AG09309 (cell line): ENCODE measurements around the gene TMEM198.
A peak's percentile ranks its signal among the peaks of the same experiment; 100 is the strongest.

Experiments used
- DNase-seq: peaks from one replicate; pipeline ENCODE4 v3.0.0-alpha.2; 2010; ENCODE audit warnings: low read depth
- H3K4me3 ChIP-seq: 2 replicates; pipeline ENCODE4 v1.5.1; 2011; ENCODE audit warnings: mild to moderate bottlenecking, low read depth, low read length, moderate library complexity; ENCODE audit not compliant: control insufficient read depth
- TF ChIP-seq, protein P1 (sequence below): IDR thresholded peaks from 2 replicates; pipeline ENCODE4 v1.5.1; 2011; ENCODE audit warnings: mild to moderate bottlenecking, low read depth, low read length, inconsistent platforms; ENCODE audit not compliant: insufficient read depth, control insufficient read depth; ENCODE audit errors: missing control alignments

The TMEM198 gene

DNA sequence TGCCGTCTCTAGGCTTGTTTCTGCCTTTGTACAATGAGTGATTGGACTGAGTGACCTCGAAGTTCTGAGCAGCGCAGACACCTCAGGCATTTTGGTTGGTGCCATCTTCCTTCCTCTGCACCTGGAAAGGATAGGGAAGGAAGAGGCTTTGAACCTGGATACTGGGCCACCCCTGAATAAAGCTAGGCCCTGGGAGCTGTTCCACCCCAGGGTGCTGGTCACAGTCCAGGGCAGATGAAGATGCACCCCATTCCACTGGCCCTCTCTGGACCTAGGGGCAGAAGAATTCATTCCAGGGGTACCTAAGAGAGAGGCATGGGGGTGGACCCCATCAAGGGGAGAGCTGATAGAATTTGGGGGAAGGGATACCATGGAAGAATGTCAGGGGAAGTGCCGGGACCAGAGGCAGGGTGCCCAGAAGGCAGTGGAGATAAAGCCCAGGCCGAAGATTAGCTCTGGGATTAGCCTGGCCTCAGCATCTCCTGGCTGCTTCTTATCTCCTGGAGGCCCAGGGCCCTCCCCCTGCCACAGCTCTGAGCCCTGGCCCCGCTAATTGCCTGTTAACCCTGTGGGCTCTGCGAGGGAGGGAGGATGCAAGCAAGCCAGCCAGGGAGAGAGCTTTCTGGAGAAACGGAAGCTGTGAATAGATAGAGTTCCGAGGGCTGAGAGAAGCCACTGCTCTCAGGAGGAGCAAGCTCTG, 18.1 kb upstream of the TMEM198 start:
- H3K4me3 ChIP-seq: no peak overlapping the region
- DNase-seq: no peak
- TF ChIP-seq, protein P1, sequence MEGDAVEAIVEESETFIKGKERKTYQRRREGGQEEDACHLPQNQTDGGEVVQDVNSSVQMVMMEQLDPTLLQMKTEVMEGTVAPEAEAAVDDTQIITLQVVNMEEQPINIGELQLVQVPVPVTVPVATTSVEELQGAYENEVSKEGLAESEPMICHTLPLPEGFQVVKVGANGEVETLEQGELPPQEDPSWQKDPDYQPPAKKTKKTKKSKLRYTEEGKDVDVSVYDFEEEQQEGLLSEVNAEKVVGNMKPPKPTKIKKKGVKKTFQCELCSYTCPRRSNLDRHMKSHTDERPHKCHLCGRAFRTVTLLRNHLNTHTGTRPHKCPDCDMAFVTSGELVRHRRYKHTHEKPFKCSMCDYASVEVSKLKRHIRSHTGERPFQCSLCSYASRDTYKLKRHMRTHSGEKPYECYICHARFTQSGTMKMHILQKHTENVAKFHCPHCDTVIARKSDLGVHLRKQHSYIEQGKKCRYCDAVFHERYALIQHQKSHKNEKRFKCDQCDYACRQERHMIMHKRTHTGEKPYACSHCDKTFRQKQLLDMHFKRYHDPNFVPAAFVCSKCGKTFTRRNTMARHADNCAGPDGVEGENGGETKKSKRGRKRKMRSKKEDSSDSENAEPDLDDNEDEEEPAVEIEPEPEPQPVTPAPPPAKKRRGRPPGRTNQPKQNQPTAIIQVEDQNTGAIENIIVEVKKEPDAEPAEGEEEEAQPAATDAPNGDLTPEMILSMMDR: no peak

DNA sequence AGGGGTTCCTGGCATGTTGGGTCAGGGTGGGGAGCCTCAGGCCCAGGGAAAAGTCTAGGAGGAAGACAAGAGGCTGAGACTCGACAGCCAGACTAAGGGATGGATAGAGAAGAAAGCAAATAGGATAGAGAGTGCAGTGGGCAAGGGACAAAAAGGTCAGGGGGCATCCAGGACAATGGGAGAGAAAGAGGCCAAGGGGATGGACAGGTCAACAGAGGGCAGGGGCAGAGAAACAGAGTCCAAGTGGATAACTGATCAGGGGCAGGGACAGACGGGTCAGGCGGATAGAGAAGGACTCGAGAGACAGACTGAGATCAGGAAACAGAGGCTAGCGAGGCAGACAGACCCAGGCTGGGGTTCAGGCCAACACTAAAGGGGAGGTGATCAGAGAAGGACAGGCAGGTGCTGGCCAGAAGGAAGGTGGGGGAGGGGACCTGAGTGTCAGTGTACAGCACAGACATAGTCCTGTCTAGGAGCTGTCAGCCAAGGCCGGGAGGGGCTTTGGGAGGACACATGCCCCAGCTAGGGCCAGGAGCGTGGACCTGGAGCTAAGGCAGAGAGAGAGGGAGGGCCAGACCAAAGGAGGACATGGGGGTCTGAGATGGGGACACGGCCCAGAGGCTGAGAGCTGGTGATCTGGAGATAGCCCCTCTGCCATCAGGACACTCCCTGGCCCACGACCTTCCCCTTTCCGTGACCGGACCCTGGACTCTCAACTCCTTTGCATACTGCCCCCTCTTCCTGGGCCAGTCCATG, 17.3 kb upstream of the TMEM198 start:
- DNase-seq: no peak
- no peak overlapping the region for H3K4me3 ChIP-seq
- TF ChIP-seq, protein P1: no peak

DNA sequence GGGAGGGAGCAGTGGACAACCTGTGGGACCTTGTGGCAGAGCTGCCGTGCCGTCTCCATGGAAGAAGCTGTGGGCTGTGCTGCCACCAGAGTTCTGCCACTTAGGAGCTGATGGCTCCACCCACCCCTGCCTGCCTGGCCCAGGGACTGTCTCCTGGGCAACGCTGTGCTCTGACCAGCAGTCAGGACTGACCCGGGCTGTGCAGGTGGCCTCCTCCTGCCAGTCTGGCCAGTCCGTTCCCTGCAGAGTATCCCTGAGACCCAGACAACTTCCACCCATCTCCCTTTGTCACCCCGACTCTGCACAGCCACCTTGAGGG, 16.8 kb upstream of the TMEM198 start:
- H3K4me3 ChIP-seq: no peak overlapping the region
- TF ChIP-seq, protein P1: no peak
- DNase-seq: no peak

DNA sequence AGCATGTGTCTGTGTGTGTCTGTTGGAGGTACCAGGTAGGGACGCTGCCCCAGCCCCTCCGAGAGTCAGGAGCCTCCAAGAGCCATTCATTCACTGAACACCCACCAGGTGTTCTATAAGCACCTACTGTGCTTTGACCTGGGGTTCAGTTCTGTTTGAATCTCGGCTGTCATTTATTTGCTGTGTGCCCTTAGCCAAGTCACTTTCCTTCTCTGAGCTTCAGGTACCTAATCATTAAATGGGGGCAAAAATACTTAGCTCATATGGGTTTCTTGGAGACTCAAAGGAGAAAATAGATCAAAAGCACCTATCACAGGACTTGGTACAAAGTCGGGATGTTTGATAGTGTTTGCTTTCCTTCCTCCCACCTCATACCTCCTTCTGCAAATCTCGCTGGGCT, 16.4 kb upstream of the TMEM198 start:
- TF ChIP-seq, protein P1: no peak
- no peak for DNase-seq
- no peak overlapping the region for H3K4me3 ChIP-seq

DNA sequence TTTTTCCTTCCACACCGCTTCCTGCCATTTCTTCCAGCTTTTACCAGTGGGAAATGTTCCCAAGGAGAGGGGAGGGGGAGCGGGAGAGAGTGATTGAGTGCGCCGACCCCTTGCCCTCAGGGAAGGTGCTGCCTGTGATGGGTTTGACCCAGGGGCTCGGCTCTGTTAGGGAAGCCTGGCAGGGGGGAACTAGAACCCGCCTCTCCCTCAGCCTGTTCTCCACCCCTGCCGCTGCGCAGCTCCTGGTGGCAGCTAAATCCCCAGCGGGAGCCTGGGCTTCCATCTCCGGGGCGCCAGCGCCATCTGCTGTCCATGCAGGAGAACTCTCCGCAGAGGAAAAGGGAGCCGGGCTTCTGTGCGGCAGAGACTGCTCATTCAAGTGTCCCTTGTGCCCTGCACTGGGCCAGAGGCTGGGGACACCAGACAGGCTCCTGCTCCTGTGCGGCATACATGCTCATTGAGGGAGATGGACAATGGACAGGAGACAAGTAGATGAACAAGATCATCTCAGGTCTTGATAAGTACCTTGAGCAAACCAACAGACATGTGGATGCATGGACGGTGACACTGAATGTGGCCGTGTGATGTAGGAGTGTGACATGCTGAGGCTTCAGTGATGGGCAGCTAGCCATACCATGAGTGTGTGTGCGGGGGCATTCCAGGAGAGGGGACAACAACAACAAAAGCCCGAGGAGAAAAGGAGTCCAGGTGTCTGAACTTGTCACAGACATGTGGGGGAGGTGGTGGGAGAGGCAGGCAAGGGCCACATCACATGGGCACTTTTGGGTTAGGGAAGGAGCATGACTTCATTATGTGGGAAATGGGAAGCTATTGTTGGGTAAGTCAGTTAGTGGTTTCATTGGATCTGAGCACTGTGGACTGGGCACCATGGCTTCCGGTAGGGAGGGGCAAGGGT, 13.5 kb upstream of the TMEM198 start:
- peak; percentile 33 for DNase-seq
- TF ChIP-seq, protein P1: peak; percentile 99
- peak overlapping the region; percentile 24 for H3K4me3 ChIP-seq

DNA sequence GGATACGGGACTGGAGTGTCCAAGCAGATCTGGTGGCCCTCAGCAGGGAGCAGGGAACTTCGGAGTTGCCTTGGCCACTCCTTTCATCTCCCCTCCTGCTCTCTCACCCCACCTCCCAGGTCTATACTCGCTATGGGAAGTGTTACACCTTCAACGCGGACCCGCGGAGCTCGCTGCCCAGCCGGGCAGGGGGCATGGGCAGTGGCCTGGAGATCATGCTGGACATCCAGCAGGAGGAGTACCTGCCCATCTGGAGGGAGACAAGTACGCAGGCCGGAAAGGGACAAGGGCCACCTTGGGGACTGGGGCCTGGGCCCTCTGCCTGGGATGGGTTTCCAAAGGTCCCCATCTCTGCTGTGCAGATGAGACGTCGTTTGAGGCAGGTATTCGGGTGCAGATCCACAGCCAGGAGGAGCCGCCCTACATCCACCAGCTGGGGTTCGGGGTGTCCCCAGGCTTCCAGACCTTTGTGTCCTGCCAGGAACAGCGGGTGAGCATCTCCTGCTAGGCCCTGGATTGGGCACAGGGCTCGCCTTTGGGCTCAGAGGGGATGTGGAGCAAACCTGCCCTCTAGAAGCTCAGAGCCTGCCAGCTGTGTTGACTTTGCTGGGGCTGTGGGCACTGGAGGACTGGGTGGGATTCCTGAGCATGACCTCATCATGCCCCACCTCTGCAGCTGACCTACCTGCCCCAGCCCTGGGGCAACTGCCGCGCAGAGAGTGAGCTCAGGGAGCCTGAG, 12.0 kb upstream of the TMEM198 start:
- TF ChIP-seq, protein P1: no peak
- H3K4me3 ChIP-seq: no peak overlapping the region
- DNase-seq: no peak
